Stimulated activated CD4-positive, alpha-beta T cell treated with anti-CD3 and anti-CD28 coated beads, Interleukin-15, amount 100 ng/mL, for 24 hours (primary cell): Measurements from ENCODE around the gene CRYL1.

Source experiments
- DNase-seq: peaks from one replicate; pipeline ENCODE4 v3.0.0-alpha.2; 2020

Gene CRYL1

DNA sequence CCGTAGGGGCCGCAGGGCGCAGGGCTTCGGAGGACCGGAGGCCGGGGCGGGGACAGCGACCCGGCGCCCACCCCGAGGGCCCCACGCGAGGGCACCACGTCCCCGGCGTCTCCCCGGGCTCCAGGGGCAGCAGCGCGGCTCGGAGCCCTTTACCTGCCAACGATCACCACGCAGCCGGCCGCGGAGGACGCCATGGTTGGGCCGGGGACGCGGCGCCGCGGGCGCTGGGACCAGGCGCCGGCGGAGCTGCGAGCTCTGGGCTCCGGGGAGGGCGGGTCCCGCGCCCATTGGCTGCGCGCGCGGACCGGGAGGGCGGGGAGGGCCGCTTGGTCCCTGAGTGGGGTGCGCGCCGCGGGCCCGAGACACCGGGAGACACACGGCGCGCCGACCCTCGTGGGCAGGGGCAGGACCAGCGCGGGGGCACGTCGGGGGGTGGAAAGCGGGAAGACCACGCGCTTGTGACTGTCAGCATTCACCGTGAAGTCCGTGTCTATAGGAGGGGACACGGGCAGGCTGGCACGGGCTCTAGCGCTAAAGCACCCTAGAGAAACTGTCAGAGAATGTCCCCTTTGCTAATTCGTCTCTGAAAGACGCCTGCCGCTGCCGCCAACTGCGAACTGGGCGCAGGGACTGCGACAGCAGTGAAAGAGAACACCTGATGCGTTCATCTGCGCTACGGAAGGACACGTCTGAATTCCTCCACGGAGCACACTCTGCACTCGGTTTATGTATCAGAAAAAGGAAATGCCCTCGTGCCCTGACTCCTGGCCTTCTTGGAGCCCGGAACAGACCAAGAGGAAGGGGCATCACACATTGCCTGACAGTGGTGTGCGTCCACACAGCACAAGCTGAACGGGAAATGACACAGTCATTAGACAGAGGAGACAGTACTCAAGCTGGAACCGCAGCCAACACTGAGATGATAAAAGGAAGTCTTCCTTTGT is at the start of gene CRYL1:
CRYL1 (minus strand) TSS at position 257 of the 944 bp plus-strand sequence; CDS start at position 194, 63 bp downstream.
- peak; percentile 80 for DNase-seq

GRCh38 chr13:20573636-20574035 is 48.0 kb upstream of the CRYL1 start:
- no peak for DNase-seq

DNA sequence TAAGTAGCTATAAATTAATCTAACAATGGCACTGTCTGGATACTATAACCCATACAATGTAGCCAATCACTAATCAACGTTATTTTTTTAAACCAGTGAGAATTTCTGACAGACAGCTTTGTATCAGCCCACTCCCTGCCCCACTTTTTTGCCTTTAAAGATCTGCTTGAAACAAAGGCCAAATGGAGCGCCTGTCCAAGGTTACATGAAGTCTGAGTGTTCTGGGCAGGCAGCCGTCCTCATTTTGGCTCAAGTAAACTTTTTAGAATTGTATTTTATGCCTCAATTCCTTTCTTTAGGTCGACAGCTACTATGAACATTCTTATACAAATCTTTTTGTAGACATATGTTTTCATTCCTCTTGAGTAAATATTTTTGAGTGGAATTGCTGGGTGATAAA is 47.5 kb upstream of the CRYL1 start:
- DNase-seq: no peak

GRCh38 chr13:20571676-20572075 is 46.0 kb upstream of the CRYL1 start:
- no peak for DNase-seq

GRCh38 chr13:20570517-20570916 is 44.9 kb upstream of the CRYL1 start:
- DNase-seq: no peak

GRCh38 chr13:20567881-20568528 is 42.3 kb upstream of the CRYL1 start:
- no peak for DNase-seq

DNA sequence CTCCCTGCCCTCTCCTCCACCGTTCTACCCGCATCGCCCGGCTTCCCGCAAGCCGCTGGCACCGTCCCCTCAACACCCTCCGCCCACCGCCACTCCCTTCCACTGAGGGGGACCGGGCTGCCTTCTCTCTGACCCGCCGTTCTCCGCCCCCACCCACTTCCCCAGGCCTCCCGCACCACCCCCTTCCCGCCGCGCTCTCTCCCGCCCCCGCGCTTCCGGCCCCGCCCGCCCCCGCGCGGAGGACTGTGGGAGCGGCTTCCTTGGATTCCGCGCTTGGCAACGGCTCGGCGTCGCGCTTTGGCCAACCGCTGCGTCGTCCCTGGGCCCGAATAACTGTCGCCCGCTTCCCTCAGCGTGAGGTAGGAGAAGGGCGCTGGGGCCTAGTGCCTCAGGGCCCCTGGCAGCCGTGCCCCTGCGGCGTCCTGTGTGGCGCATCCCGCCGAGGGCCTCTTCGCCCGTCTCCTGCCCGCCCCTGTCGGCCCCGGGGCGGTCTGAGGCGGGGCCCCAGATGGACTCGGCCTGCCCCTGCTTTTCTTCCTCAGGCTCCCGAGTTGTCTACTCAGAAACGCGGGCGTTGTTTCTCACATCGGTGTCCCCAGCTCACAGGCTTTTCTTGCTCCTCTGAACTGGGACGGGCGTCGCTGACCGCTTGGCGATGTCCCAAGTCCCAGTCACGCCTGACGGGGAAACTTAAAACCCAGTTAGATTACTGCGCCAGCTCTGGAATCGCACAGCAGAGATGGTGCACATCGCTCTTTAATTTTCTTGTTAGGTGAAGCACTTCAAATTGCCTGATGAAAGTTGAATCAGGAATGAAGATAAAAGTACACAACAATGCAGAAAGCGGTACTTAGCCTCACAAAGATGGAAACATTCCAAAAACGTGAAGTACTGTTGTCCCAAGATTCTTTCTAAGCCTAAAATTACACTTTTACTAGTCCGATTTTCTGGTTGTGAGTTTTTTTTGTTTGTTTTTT is 41.5 kb upstream of the CRYL1 start, which contains the start of gene IFT88:
IFT88 (plus strand) TSS at position 260 of the 977 bp plus-strand sequence. CDS start 7,229 bp downstream, outside the sequence.
- DNase-seq: peak; percentile 88

GRCh38 chr13:20566468-20566897 is 40.8 kb upstream of the CRYL1 start:
- no peak for DNase-seq

GRCh38 chr13:20565115-20565736 is 39.6 kb upstream of the CRYL1 start:
- DNase-seq: peak; percentile 7

DNA sequence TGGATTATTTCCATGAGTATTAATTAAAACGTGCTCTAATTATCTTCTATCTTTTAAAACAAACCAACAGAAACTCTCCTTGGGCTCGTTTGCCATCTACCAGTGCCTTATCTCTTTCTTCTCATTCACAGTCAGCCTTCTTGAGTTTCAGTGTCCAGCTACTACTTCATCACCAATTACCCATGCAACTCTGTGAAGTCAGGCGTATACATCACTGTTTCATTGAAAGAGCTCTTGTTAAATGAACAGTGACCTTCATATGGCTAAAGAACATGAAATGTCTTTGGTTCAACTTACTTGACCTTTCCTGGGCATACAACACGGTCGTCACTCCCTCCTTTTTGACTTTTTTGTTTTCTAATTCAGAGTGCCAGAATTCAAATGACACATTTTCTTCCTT is 36.1 kb upstream of the CRYL1 start:
- DNase-seq: no peak

GRCh38 chr13:20559659-20560356 is 34.2 kb upstream of the CRYL1 start:
- DNase-seq: no peak

- DNase-seq: no peak
These were observed 33.3 kb upstream of the CRYL1 start for GRCh38 chr13:20558982-20559381.

DNA sequence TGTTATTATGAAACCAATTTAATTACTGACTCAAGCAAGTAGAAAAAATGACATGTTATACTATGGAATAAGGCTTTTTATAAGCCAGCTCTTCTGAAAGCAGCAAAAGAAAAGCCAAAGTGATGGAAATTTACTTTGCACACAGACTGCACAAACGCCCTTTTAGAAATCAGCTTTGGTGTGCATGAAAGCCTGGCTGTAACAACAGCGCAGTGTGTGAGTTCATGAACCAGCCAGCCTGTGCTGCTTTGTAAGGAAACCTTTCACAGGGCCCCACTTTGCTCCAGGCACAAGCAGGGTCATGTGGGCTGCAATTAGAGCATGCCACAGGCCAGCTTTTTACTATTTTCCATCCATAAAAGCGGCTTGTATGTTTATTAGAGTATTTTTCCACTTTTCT is 27.7 kb upstream of the CRYL1 start:
- DNase-seq: no peak

GRCh38 chr13:20550799-20551198 is 25.1 kb upstream of the CRYL1 start:
- no peak for DNase-seq

GRCh38 chr13:20547479-20547908 is 21.8 kb upstream of the CRYL1 start:
- no peak for DNase-seq

DNA sequence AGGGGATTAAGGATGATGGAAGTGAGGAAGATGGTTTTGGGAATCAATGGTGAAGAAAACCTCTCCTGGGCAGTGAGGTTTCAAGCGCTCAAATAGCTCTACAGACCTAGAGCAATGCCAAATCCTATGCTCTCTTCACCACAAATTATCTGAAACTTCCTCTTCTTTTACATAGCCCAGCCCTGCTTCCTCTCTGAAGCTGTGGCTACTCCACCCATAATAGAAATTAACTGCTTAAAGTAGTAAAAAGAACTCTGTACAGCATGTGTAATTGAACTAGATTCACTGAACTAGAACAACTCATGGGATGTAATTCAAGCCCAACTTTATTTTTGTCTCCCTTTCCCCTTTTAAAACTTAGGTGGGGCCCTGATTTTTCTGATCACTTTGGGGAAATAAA is 20.9 kb upstream of the CRYL1 start:
- no peak for DNase-seq

DNA sequence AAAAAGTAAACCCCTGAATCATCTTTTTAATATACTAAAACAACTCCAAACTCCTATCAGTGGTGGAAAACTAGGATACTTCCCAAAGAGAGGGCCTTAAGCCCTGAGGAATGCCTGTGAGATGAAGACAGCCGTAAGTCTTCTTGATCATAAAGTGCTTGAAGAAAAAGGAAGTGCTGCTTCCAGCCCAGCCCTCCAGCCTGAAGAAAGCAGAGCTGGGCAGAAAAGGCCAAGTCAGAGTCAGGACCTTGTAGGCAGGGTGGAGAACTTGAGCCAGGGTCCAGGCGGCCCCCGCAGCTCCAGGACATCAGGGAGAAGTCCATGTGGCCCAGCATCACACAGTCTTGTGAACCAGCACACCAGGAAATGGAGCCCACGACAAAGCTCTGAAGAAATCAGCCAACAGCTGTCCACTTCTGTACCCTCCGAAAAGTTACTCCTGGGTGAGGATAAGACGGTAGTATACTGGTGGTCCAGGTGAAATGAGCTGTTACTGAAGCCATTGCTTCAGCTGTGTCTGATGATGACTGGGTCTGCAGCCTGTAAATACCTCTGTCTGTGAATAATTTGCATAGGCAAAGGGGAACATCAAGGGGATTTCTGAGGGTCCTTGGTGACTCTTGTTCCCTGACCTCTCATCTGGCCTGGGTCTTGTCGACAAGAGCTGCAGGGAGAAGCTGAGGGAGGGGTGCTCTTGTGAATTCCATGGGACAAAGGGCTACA is 18.7 kb upstream of the CRYL1 start:
- DNase-seq: no peak

DNA sequence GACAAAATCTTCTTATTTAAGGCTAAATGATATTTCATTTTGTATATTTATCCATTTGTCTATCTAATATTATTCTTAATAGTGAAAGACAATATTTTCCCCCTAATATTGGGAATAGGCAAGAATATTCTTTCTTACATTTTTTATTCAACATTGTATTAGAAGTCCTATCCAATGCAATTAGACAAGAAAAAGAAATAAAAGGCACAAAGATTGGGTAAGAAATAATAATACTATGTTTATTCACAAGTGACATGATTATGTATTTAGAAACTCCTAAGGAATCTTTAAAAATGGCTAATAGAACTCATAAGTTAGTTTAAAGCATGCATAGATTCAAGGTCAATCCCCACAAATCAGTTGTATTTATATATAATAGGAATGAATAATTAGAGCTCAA is 11.3 kb upstream of the CRYL1 start:
- DNase-seq: no peak

GRCh38 chr13:20534038-20534608 is 8.5 kb upstream of the CRYL1 start:
- no peak for DNase-seq

- peak; percentile 45 for DNase-seq
These were observed 2.8 kb upstream of the CRYL1 start for GRCh38 chr13:20528452-20528851.
